ENCODE measurements around the gene DNAJC30. TPM values are rescaled to one million over a fixed set of nuclear protein-coding genes. Genes with fewer than 3 reads are reported as not detected.
"Not testable (repeated sequence)": the region's sequence is repeated elsewhere in the genome, so short reads cannot be mapped to it uniquely, and the experiment has no call there.

The DNAJC30 gene
- total RNA-seq, 1 donor from 2014 or later, result 9.5 TPM

DNA sequence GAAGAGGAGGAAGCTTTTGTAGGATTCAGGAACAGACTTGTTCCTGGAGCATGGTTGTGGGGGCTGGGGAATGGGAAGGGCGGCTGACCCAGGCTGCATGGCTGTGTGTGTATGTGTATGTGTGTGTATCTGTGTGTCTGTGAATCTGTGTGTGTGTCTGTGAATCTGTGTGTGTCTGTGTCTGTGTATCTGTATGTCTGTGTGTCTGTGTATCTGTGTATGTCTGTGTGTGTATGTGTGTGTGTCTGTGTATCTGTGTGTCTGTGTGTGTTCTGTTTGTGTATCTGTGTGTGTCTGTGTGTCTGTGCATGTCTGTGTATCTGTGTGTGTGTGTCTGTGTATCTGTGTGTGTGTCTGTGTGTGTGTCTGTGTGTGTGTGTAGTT is 42.8 kb upstream of the DNAJC30 start:
- Mint-ChIP-seq H3K4me1 (ENCODE audit: low read depth) (peaks cover 12% of the 10 kb centered on the region), H3K36me3 (ENCODE audit: low read depth) (no peaks in the 10 kb centered on the region), H3K27ac (ENCODE audit: unreplicated experiment) (no peak overlapping the region), H3K27me3 (ENCODE audit: low read depth) (peaks cover 2% of the 10 kb centered on the region), H3K4me3 (ENCODE audit: unreplicated experiment) (no peak overlapping the region), H3K9me3 (ENCODE audit: low read depth) (no peaks in the 10 kb centered on the region)
- TF ChIP-seq, protein P1, sequence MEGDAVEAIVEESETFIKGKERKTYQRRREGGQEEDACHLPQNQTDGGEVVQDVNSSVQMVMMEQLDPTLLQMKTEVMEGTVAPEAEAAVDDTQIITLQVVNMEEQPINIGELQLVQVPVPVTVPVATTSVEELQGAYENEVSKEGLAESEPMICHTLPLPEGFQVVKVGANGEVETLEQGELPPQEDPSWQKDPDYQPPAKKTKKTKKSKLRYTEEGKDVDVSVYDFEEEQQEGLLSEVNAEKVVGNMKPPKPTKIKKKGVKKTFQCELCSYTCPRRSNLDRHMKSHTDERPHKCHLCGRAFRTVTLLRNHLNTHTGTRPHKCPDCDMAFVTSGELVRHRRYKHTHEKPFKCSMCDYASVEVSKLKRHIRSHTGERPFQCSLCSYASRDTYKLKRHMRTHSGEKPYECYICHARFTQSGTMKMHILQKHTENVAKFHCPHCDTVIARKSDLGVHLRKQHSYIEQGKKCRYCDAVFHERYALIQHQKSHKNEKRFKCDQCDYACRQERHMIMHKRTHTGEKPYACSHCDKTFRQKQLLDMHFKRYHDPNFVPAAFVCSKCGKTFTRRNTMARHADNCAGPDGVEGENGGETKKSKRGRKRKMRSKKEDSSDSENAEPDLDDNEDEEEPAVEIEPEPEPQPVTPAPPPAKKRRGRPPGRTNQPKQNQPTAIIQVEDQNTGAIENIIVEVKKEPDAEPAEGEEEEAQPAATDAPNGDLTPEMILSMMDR (IDR thresholded peaks at IDR 0.05), result peak; percentile 50
- no peak for DNase-seq (ENCODE audit: low spot score)

DNA sequence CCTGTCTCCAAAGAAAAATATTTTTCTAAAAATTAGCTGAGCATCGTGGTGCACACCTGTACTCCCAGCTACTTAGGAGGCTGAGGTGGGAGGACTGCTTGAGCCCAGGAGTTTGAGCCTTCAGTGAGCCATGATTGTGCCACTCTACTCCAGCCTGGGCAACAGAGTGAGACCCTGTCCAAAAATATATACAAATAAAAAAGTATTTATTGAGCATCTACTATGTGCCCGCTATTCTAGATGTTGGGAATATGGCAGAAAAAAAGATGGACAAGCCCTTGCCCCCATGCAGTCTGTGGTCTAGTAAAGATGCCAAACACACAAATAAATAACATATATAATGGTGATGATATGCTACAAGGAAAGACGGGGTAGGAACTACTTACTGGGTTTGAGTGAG is 40.6 kb upstream of the DNAJC30 start:
- Mint-ChIP-seq H3K27me3 (ENCODE audit: low read depth) (peaks cover 2% of the 10 kb centered on the region), H3K9me3 (ENCODE audit: low read depth) (no peaks in the 10 kb centered on the region), H3K36me3 (ENCODE audit: low read depth) (no peaks in the 10 kb centered on the region), H3K4me1 (ENCODE audit: low read depth) (peaks cover 22% of the 10 kb centered on the region), H3K4me3 (ENCODE audit: unreplicated experiment) (no peak overlapping the region), H3K27ac (ENCODE audit: unreplicated experiment) (no peak overlapping the region)
- DNase-seq (ENCODE audit: low spot score), result no peak
- TF ChIP-seq, protein P1 (IDR thresholded peaks at IDR 0.05), result no peak

DNA sequence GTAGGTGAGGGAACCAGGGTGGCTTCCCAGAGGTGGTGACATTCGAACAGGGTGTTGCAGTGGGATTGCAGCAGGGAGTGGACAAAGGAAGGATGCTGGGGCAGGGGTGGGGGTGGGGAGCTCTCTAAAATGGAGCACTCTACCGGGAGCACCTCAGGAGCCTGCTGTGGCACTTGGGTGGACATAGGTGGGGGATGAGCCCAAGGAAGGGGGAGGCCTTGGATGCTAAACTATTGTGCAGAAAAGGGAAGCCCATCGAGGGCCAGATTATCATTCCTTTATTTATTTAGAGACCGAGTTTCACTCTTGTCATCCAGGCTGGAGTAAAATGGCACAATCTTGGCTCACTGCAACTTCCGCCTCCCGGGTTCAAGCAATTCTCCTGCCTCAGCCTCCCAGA is 39.5 kb upstream of the DNAJC30 start:
- Mint-ChIP-seq H3K27ac (ENCODE audit: unreplicated experiment) (no peak overlapping the region), H3K4me1 (ENCODE audit: low read depth) (peaks cover 30% of the 10 kb centered on the region), H3K9me3 (ENCODE audit: low read depth) (no peaks in the 10 kb centered on the region), H3K4me3 (ENCODE audit: unreplicated experiment) (no peak overlapping the region), H3K36me3 (ENCODE audit: low read depth) (no peaks in the 10 kb centered on the region), H3K27me3 (ENCODE audit: low read depth) (no peaks in the 10 kb centered on the region)
- TF ChIP-seq, protein P1 (IDR thresholded peaks at IDR 0.05), result no peak
- DNase-seq (ENCODE audit: low spot score), result no peak

DNA sequence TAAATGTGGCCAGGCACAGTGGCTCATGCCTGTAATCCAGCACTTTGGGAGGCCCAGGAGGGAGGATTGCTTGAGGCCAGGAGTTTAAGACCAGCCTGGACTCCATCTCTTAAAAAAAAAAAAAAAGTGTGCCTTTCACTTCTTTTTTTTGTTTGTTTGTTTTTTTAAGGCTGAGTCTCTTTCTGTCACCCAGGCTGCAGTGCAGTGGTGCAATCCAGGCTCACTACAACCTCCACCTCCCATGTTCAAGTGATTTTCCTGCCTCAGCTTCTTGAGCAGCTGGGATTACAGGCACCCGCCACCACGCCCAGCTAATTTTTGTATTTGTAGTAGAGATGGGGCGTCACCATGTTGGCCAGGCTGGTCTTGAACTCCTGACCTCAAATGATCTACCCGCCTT is 38.9 kb upstream of the DNAJC30 start:
- H3K4me3 Mint-ChIP-seq (ENCODE audit: unreplicated experiment); H3K27me3 Mint-ChIP-seq (ENCODE audit: low read depth); H3K9me3 Mint-ChIP-seq (ENCODE audit: low read depth); H3K36me3 Mint-ChIP-seq (ENCODE audit: low read depth); DNase-seq (ENCODE audit: low spot score): not testable (repeated sequence)
- Mint-ChIP-seq H3K27ac (ENCODE audit: unreplicated experiment) (peak overlapping the region; percentile 36), H3K4me1 (ENCODE audit: low read depth) (peaks cover 36% of the 10 kb centered on the region)

DNA sequence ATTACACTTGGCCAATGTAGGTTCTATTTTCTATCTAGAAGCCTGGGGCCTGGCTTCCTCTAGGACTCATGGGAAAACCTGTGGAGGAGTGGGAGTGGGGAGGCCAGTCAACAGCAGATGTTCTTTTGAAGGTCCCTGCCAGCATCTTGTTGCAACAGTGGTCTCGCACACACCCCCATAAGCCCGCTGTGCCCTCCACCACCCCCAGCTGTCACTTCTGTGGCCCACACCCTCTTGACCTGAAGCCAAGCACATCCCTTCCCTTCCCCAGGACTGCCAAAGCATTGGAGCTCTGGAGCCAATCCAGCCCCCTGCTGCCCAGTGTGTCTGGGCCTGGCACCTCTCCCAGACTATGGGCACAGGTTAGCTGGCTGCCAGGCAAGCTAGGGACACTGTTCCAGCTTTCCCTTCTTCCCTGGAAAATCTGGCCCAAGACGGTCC is 38.1 kb upstream of the DNAJC30 start:
- H3K27me3 Mint-ChIP-seq (ENCODE audit: low read depth), result no peaks in the 10 kb centered on the region
- peaks cover 42% of the 10 kb centered on the region for H3K4me1 Mint-ChIP-seq (ENCODE audit: low read depth)
- peak overlapping the region; percentile 64 for H3K27ac Mint-ChIP-seq (ENCODE audit: unreplicated experiment)
- H3K9me3 Mint-ChIP-seq (ENCODE audit: low read depth), result no peaks in the 10 kb centered on the region
- H3K4me3 Mint-ChIP-seq (ENCODE audit: unreplicated experiment), result no peak overlapping the region
- TF ChIP-seq, protein P1 (IDR thresholded peaks at IDR 0.05), result peak; percentile 34
- H3K36me3 Mint-ChIP-seq (ENCODE audit: low read depth), result no peaks in the 10 kb centered on the region
- DNase-seq (ENCODE audit: low spot score), result no peak

DNA sequence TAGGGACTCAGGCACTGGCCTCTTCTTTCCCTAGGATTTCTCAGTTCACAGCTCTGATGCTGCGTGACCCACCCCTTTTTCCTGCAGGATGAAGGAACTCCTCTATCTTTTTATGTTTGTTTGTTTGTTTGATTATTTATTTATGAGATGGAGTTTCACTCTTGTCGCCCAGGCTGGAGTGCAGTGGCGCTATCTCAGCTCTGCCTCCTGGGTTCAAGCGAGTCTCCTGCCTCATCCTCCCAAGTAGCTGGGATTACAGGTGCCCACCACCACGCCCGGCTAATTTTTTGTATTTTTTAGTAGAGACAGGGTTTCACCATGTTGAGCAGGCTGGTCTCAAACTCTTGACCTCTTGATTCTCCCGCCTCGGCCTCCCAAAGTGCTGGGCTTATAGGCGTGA is 37.2 kb upstream of the DNAJC30 start:
- not testable (repeated sequence) for H3K27me3 Mint-ChIP-seq (ENCODE audit: low read depth); H3K9me3 Mint-ChIP-seq (ENCODE audit: low read depth); H3K36me3 Mint-ChIP-seq (ENCODE audit: low read depth); DNase-seq (ENCODE audit: low spot score); H3K27ac Mint-ChIP-seq (ENCODE audit: unreplicated experiment)
- Mint-ChIP-seq H3K4me3 (ENCODE audit: unreplicated experiment) (peak overlapping the region; percentile 61), H3K4me1 (ENCODE audit: low read depth) (peaks cover 52% of the 10 kb centered on the region)
